ENCODE measurements around the gene RPL7A.
A peak's percentile ranks its signal among the peaks of the same experiment; 100 is the strongest.

RPL7A gene

GRCh38 chr9:133367221-133367620, 19.2 kb downstream of the RPL7A start:
- H3K4me1 ChIP-seq (ENCODE audit: control extremely low read depth in 1 of 4, control insufficient read depth in 4 of 4, insufficient read depth in 4 of 4, low read length in 3 of 4), result peaks cover 2 to 21% (median 18%) of the 10 kb centered on the region in 4 experiments
- CTCF ChIA-PET, result interaction anchor here (0.6 to 1.9 kb wide), 4 partner anchors 8 to 119 kb away, joined by 3 to 7 read pairs (median 4); partner anchors contain the start of genes SURF1 and SURF2
- POLR2A ChIA-PET, result no interaction called here

GRCh38 chr9:133367778-133368177, 19.8 kb downstream of the RPL7A start:
- no peak overlapping the region for H3K4me3 ChIP-seq (ENCODE audit: control insufficient read depth in 1 of 7, extremely low read depth in 1 of 7, insufficient read depth in 4 of 7, low read depth in 2 of 7, low read length in 6 of 7)
- WGBS (ENCODE audit: insufficient coverage), result 99% methylated on average over 10 of the region's 10 CpGs
- H3K27ac ChIP-seq (ENCODE audit: insufficient read depth in 1 of 2, low read depth in 1 of 2, low read length in 2 of 2, poor library complexity in 1 of 2, severe bottlenecking in 2 of 2), result no peak overlapping the region
- DNase-seq, result no peak
- CTCF ChIA-PET, result interaction anchor here (1.1 kb wide), 1 partner anchor 180 kb away, joined by 3 read pairs; no protein-coding TSS in a partner anchor
- peaks cover 2 to 26% (median 22%) of the 10 kb centered on the region in 4 experiments for H3K4me1 ChIP-seq (ENCODE audit: control extremely low read depth in 1 of 4, control insufficient read depth in 4 of 4, insufficient read depth in 4 of 4, low read length in 3 of 4)
- peaks cover 14 to 95% (median 54%) of the 10 kb centered on the region in 4 experiments for H3K36me3 ChIP-seq (ENCODE audit: control insufficient read depth in 4 of 4, insufficient read depth in 4 of 4, low read length in 3 of 4)
- H3K27me3 ChIP-seq (replicated peaks in 2 of 5; ENCODE audit: control insufficient read depth in 4 of 5, insufficient read depth in 5 of 5, low read length in 4 of 5), result no peaks in the 10 kb centered on the region
- POLR2A ChIA-PET, result no interaction called here
- no peaks in the 10 kb centered on the region for H3K9me3 ChIP-seq (ENCODE audit: control extremely low read depth in 1 of 5, control insufficient read depth in 4 of 5, insufficient read depth in 2 of 5, low read depth in 1 of 5, low read length in 4 of 5)

More at GRCh38 chr9:133367221-133367620, 19.2 kb downstream of the RPL7A start:
- Histone ChIP-seq H3K36me3 (ENCODE audit: control insufficient read depth in 4 of 4, insufficient read depth in 4 of 4, low read length in 3 of 4) (peaks cover 14 to 95% (median 56%) of the 10 kb centered on the region in 4 experiments), H3K27ac (ENCODE audit: insufficient read depth in 1 of 2, low read depth in 1 of 2, low read length in 2 of 2, poor library complexity in 1 of 2, severe bottlenecking in 2 of 2) (no peak overlapping the region), H3K4me3 (ENCODE audit: control insufficient read depth in 1 of 7, extremely low read depth in 1 of 7, insufficient read depth in 4 of 7, low read depth in 2 of 7, low read length in 6 of 7) (no peak overlapping the region), H3K9me3 (ENCODE audit: control extremely low read depth in 1 of 5, control insufficient read depth in 4 of 5, insufficient read depth in 2 of 5, low read depth in 1 of 5, low read length in 4 of 5) (no peaks in the 10 kb centered on the region), H3K27me3 (replicated peaks in 2 of 5; ENCODE audit: control insufficient read depth in 4 of 5, insufficient read depth in 5 of 5, low read length in 4 of 5) (no peaks in the 10 kb centered on the region)
- 98% methylated on average over 22 of the region's 22 CpGs for WGBS (ENCODE audit: insufficient coverage)
- no peak for DNase-seq

GRCh38 chr9:133368249-133368881, 20.3 kb downstream of the RPL7A start:
- CTCF ChIA-PET, result interaction anchor here (1.1 to 7.6 kb wide), 2 partner anchors 10 to 181 kb away, joined by 3 to 75 read pairs; partner anchors contain the start of genes SURF1 and SURF2
- 88% methylated on average over 12 of the region's 18 CpGs for WGBS (ENCODE audit: insufficient coverage)
- no peak for DNase-seq
- H3K27me3 ChIP-seq (replicated peaks in 2 of 5; ENCODE audit: control insufficient read depth in 4 of 5, insufficient read depth in 5 of 5, low read length in 4 of 5), result no peaks in the 10 kb centered on the region
- H3K4me1 ChIP-seq (ENCODE audit: control extremely low read depth in 1 of 4, control insufficient read depth in 4 of 4, insufficient read depth in 4 of 4, low read length in 3 of 4), result peaks cover 2 to 27% (median 22%) of the 10 kb centered on the region in 4 experiments
- H3K36me3 ChIP-seq (ENCODE audit: control insufficient read depth in 4 of 4, insufficient read depth in 4 of 4, low read length in 3 of 4), result peaks cover 14 to 94% (median 51%) of the 10 kb centered on the region in 4 experiments
- no peaks in the 10 kb centered on the region for H3K9me3 ChIP-seq (ENCODE audit: control extremely low read depth in 1 of 5, control insufficient read depth in 4 of 5, insufficient read depth in 2 of 5, low read depth in 1 of 5, low read length in 4 of 5)
- POLR2A ChIA-PET, result no interaction called here
- H3K4me3 ChIP-seq (ENCODE audit: control insufficient read depth in 1 of 7, extremely low read depth in 1 of 7, insufficient read depth in 4 of 7, low read depth in 2 of 7, low read length in 6 of 7), result no peak overlapping the region
- peak overlapping the region in 1 of 2 experiments; percentile 3 for H3K27ac ChIP-seq (ENCODE audit: insufficient read depth in 1 of 2, low read depth in 1 of 2, low read length in 2 of 2, poor library complexity in 1 of 2, severe bottlenecking in 2 of 2)

- Histone ChIP-seq H3K27ac (ENCODE audit: insufficient read depth in 1 of 2, low read depth in 1 of 2, low read length in 2 of 2, poor library complexity in 1 of 2, severe bottlenecking in 2 of 2) (peak overlapping the region in 1 of 2 experiments; percentile 5), H3K27me3 (replicated peaks in 2 of 5; ENCODE audit: control insufficient read depth in 4 of 5, insufficient read depth in 5 of 5, low read length in 4 of 5) (no peaks in the 10 kb centered on the region), H3K9me3 (ENCODE audit: control extremely low read depth in 1 of 5, control insufficient read depth in 4 of 5, insufficient read depth in 2 of 5, low read depth in 1 of 5, low read length in 4 of 5) (no peaks in the 10 kb centered on the region), H3K36me3 (ENCODE audit: control insufficient read depth in 4 of 4, insufficient read depth in 4 of 4, low read length in 3 of 4) (peaks cover 14 to 84% (median 43%) of the 10 kb centered on the region in 4 experiments), H3K4me1 (ENCODE audit: control extremely low read depth in 1 of 4, control insufficient read depth in 4 of 4, insufficient read depth in 4 of 4, low read length in 3 of 4) (peaks cover 2 to 34% (median 28%) of the 10 kb centered on the region in 4 experiments), H3K4me3 (ENCODE audit: control insufficient read depth in 1 of 7, extremely low read depth in 1 of 7, insufficient read depth in 4 of 7, low read depth in 2 of 7, low read length in 6 of 7) (no peak overlapping the region)
- ChIA-PET CTCF (interaction anchor here (7.6 kb wide), 1 partner anchor 12 kb away, joined by 75 read pairs; the partner anchor contains the start of genes SURF1 and SURF2), POLR2A (no interaction called here)
- 96% methylated on average over 6 of the region's 6 CpGs for WGBS (ENCODE audit: insufficient coverage)
- DNase-seq, result no peak
Observed at GRCh38 chr9:133369422-133369821, 21.4 kb downstream of the RPL7A start.

- POLR2A ChIA-PET, result no interaction called here
- CTCF ChIA-PET, result interaction anchor here (7.6 kb wide), 1 partner anchor 12 kb away, joined by 75 read pairs; the partner anchor contains the start of genes SURF1 and SURF2
- no peak for DNase-seq
- Histone ChIP-seq H3K9me3 (ENCODE audit: control extremely low read depth in 1 of 5, control insufficient read depth in 4 of 5, insufficient read depth in 2 of 5, low read depth in 1 of 5, low read length in 4 of 5) (no peaks in the 10 kb centered on the region), H3K27ac (ENCODE audit: insufficient read depth in 1 of 2, low read depth in 1 of 2, low read length in 2 of 2, poor library complexity in 1 of 2, severe bottlenecking in 2 of 2) (peak overlapping the region in 1 of 2 experiments; percentile 5), H3K27me3 (replicated peaks in 2 of 5; ENCODE audit: control insufficient read depth in 4 of 5, insufficient read depth in 5 of 5, low read length in 4 of 5) (no peaks in the 10 kb centered on the region), H3K4me1 (ENCODE audit: control extremely low read depth in 1 of 4, control insufficient read depth in 4 of 4, insufficient read depth in 4 of 4, low read length in 3 of 4) (peaks cover 5 to 39% (median 33%) of the 10 kb centered on the region in 4 experiments), H3K36me3 (ENCODE audit: control insufficient read depth in 4 of 4, insufficient read depth in 4 of 4, low read length in 3 of 4) (peaks cover 14 to 82% (median 41%) of the 10 kb centered on the region in 4 experiments), H3K4me3 (ENCODE audit: control insufficient read depth in 1 of 7, extremely low read depth in 1 of 7, insufficient read depth in 4 of 7, low read depth in 2 of 7, low read length in 6 of 7) (no peak overlapping the region)
- 99% methylated on average over 7 of the region's 7 CpGs for WGBS (ENCODE audit: insufficient coverage)
Observed at GRCh38 chr9:133369933-133370332, 21.9 kb downstream of the RPL7A start.

- H3K4me1 ChIP-seq (ENCODE audit: control extremely low read depth in 1 of 4, control insufficient read depth in 4 of 4, insufficient read depth in 4 of 4, low read length in 3 of 4), result peaks cover 8 to 43% (median 36%) of the 10 kb centered on the region in 4 experiments
- no peak for DNase-seq
- H3K4me3 ChIP-seq (ENCODE audit: control insufficient read depth in 1 of 7, extremely low read depth in 1 of 7, insufficient read depth in 4 of 7, low read depth in 2 of 7, low read length in 6 of 7), result peak overlapping the region in 1 of 7 experiments; percentile 8
- CTCF ChIA-PET, result interaction anchor here (0.7 to 7.6 kb wide), 10 partner anchors 8 to 190 kb away, joined by 3 to 75 read pairs (median 5); partner anchors contain the start of genes RPL7A, SURF1 and SURF2
- 69% methylated on average over 7 of the region's 9 CpGs for WGBS (ENCODE audit: insufficient coverage)
- H3K27me3 ChIP-seq (replicated peaks in 2 of 5; ENCODE audit: control insufficient read depth in 4 of 5, insufficient read depth in 5 of 5, low read length in 4 of 5), result no peaks in the 10 kb centered on the region
- H3K9me3 ChIP-seq (ENCODE audit: control extremely low read depth in 1 of 5, control insufficient read depth in 4 of 5, insufficient read depth in 2 of 5, low read depth in 1 of 5, low read length in 4 of 5), result no peaks in the 10 kb centered on the region
- peaks cover 12 to 74% (median 35%) of the 10 kb centered on the region in 4 experiments for H3K36me3 ChIP-seq (ENCODE audit: control insufficient read depth in 4 of 4, insufficient read depth in 4 of 4, low read length in 3 of 4)
- POLR2A ChIA-PET, result interaction anchor here (1.1 to 1.9 kb wide), 2 partner anchors 11 to 22 kb away, joined by 5 to 7 read pairs; partner anchors contain the start of genes MED22 and RPL7A
- H3K27ac ChIP-seq (ENCODE audit: insufficient read depth in 1 of 2, low read depth in 1 of 2, low read length in 2 of 2, poor library complexity in 1 of 2, severe bottlenecking in 2 of 2), result peak overlapping the region in 1 of 2 experiments; percentile 41
Observed at GRCh38 chr9:133370685-133371084, 22.7 kb downstream of the RPL7A start.
